ENCODE data around the gene SBNO1.

SBNO1 gene

GRCh38 chr12:123293178-123293760, 71.4 kb downstream of the SBNO1 start:
- Histone ChIP-seq H3K9me3 (ENCODE audit: control insufficient read depth, insufficient read depth, low read depth, low read length) (no peaks in the 10 kb centered on the region), H3K4me3 (ENCODE audit: low read depth, low read length) (no peak overlapping the region), H3K4me1 (ENCODE audit: control insufficient read depth, insufficient read depth, low read length) (no peaks in the 10 kb centered on the region), H3K36me3 (ENCODE audit: control insufficient read depth in 2 of 2, insufficient read depth in 1 of 2, low read length in 2 of 2) (peaks cover 45 to 81% of the 10 kb centered on the region in 2 experiments), H3K27ac (ENCODE audit: extremely low read depth, low read depth, low read length) (no peak overlapping the region)
- no peak for TF ChIP-seq TRIM28 (IDR thresholded peaks at IDR 0.05; ENCODE audit: borderline replicate concordance, low read length)
- no peak for TF ChIP-seq ZNF561 (tag by site-specific recombination; IDR thresholded peaks at IDR 0.05; ENCODE audit: borderline replicate concordance)
- TF ChIP-seq ZNF48 (tag by site-specific recombination; IDR thresholded peaks at IDR 0.05), result no peak
- no peak for TF ChIP-seq ZNF645 (tag by site-specific recombination; IDR thresholded peaks at IDR 0.05)
- no peak for TF ChIP-seq TSHZ1 (tag by site-specific recombination; IDR thresholded peaks at IDR 0.05; ENCODE audit: borderline replicate concordance)
- TF ChIP-seq ZNF19 (tag by site-specific recombination; IDR thresholded peaks at IDR 0.05; ENCODE audit: low read depth), result no peak
- TF ChIP-seq ZNF571 (tag by site-specific recombination; IDR thresholded peaks at IDR 0.05), result no peak
- TF ChIP-seq ZNF670 (tag by site-specific recombination; IDR thresholded peaks at IDR 0.05; ENCODE audit: low read depth), result no peak
- no peak for TF ChIP-seq ZNF26 (tag by site-specific recombination; IDR thresholded peaks at IDR 0.05)
- no peak for TF ChIP-seq ZNF302 (tag by site-specific recombination; IDR thresholded peaks at IDR 0.05; ENCODE audit: low read depth)
- no peak for TF ChIP-seq ZNF530 (tag by site-specific recombination; IDR thresholded peaks at IDR 0.05; ENCODE audit: low read depth)
- TF ChIP-seq ZXDB (tag by site-specific recombination; IDR thresholded peaks at IDR 0.05), result no peak
- POLR2A ChIA-PET, result interaction anchor here (0.6 kb wide), 2 partner anchors 10 to 101 kb away, joined by 4 to 6 read pairs; no protein-coding TSS in a partner anchor
- CTCF ChIA-PET, result interaction anchor here (0.6 kb wide), 1 partner anchor 410 kb away, joined by 3 read pairs; no protein-coding TSS in a partner anchor

DNA sequence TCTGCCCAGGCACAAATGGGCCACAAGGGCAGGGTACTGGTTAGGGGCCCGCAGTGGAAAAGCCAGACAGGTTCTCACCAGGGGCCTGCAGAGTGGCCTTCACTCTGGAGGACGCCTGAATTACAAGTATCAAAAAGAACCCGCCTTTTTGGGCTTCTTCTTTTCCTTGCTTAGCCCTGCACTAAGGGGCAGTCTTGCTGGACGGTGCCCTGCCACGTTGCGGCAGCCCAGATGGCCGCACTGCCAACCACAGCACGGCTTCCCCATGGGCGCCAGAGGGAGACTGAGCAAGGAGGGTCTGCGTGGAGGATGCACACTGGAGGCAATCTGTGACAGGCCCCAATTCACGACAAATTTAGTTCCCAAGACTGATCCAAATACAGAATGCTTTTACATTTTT, 74.7 kb downstream of the SBNO1 start:
- TF ChIP-seq ZNF174 (tag by site-specific recombination; IDR thresholded peaks at IDR 0.05) (no peak), GFI1B (tag by site-specific recombination; IDR thresholded peaks at IDR 0.05) (no peak), WT1 (tag by site-specific recombination; IDR thresholded peaks at IDR 0.05) (no peak), SP7 (tag by site-specific recombination; IDR thresholded peaks at IDR 0.05) (no peak), MZF1 (tag by site-specific recombination; IDR thresholded peaks at IDR 0.05; ENCODE audit: borderline replicate concordance) (no peak), ZNF843 (tag by site-specific recombination; IDR thresholded peaks at IDR 0.05) (no peak), KLF16 (tag by site-specific recombination; IDR thresholded peaks at IDR 0.05) (no peak), MYNN (tag by site-specific recombination; IDR thresholded peaks at IDR 0.05; ENCODE audit: borderline replicate concordance) (no peak), ZNF654 (tag by site-specific recombination; IDR thresholded peaks at IDR 0.05; ENCODE audit: low read depth) (no peak), ZNF629 (tag by site-specific recombination; IDR thresholded peaks at IDR 0.05) (no peak), ZNF223 (tag by site-specific recombination; IDR thresholded peaks at IDR 0.05) (no peak), ZFP41 (tag by site-specific recombination; IDR thresholded peaks at IDR 0.05; ENCODE audit: borderline replicate concordance) (no peak), ZNF426 (tag by site-specific recombination; IDR thresholded peaks at IDR 0.05) (no peak), ZNF747 (tag by site-specific recombination; IDR thresholded peaks at IDR 0.05) (no peak), ZNF600 (tag by site-specific recombination; IDR thresholded peaks at IDR 0.05) (no peak)
- TF ChIP-seq, protein P1, sequence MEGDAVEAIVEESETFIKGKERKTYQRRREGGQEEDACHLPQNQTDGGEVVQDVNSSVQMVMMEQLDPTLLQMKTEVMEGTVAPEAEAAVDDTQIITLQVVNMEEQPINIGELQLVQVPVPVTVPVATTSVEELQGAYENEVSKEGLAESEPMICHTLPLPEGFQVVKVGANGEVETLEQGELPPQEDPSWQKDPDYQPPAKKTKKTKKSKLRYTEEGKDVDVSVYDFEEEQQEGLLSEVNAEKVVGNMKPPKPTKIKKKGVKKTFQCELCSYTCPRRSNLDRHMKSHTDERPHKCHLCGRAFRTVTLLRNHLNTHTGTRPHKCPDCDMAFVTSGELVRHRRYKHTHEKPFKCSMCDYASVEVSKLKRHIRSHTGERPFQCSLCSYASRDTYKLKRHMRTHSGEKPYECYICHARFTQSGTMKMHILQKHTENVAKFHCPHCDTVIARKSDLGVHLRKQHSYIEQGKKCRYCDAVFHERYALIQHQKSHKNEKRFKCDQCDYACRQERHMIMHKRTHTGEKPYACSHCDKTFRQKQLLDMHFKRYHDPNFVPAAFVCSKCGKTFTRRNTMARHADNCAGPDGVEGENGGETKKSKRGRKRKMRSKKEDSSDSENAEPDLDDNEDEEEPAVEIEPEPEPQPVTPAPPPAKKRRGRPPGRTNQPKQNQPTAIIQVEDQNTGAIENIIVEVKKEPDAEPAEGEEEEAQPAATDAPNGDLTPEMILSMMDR (tag by site-specific recombination; IDR thresholded peaks at IDR 0.05), result no peak
- Histone ChIP-seq H3K27ac (ENCODE audit: extremely low read depth, low read depth, low read length) (no peak overlapping the region), H3K9me3 (ENCODE audit: control insufficient read depth, insufficient read depth, low read depth, low read length) (no peaks in the 10 kb centered on the region), H3K4me1 (ENCODE audit: control insufficient read depth, insufficient read depth, low read length) (no peaks in the 10 kb centered on the region), H3K36me3 (ENCODE audit: control insufficient read depth in 2 of 2, insufficient read depth in 1 of 2, low read length in 2 of 2) (peaks cover 14 to 50% of the 10 kb centered on the region in 2 experiments), H3K4me3 (ENCODE audit: low read depth, low read length) (no peak overlapping the region)
- ChIA-PET POLR2A (no interaction called here), CTCF (no interaction called here)

Data from HEK293 (cell line).